G401.6 (cell line): Measurements from ENCODE around the gene ERF.

Source experiments
- FAIRE-seq: peaks from 2 replicates; lab custom pipeline; 2012; peaks lifted over from hg19 to GRCh38; lab: Jason Lieb, UNC

The ERF gene

DNA sequence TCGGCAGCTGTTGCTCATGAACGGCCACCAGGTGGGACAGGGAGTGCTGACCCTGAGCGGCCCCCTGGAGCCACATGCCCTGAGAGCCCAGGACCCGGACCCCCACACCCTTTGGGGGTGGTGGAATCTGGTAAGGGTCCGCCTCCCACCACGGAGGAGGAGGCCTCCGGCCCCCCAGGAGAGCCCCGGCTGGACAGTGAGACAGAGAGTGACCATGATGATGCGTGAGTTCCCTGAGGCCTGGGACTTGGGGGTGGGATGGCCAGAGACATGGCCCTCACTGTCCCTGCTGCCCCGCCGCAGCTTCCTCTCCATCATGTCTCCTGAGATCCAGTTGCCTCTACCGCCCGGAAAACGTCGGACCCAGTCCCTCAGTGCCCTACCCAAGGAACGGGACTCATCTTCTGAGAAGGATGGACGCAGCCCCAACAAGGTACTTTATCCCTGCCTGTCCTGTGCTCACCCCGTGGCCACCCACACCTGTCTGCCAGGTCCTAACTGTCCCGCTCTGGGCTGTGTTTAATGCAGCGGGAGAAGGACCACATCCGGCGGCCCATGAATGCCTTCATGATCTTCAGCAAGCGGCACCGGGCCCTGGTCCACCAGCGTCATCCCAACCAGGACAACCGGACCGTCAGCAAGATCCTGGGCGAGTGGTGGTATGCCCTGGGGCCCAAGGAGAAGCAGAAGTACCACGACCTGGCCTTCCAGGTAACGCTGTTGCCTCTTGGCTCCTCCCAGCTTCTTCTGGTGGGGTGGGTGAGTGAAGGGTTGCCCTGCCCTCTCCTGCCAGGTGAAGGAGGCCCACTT, 32.3 kb upstream of the ERF start:
- FAIRE-seq, result no peak

DNA sequence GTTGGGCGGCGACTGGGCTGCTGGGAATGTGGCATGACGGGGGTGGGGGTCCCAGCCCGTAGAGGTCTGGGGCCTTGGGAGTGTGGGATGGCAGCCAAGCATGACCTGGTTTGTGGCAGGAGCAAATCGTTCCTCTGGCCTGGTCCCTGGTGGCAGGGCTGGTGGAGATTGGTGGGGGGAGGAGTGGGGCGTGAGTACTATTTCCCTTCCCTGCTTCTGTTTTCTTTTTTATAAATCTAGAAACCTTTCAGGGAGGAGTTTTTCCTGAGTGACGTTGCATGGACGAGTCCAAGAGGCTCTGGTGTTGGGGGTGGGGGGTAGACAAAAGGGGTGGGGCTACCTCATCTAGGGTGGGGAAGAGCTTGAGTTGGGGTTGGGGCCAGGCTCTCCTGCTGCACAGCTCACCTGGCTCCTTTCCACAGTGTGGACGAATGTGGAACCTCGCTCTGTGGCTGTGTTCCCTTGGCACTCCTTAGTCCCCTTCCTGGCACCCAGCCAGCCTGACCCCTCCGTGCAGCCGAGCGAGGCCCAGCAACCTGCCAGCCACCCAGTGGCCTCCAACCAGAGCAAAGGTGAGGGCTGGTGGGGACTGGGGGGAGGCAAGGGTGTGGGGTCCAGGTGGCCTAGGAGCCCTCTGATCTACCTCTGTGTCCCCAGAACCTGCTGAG, 31.6 kb upstream of the ERF start:
- FAIRE-seq, result no peak

DNA sequence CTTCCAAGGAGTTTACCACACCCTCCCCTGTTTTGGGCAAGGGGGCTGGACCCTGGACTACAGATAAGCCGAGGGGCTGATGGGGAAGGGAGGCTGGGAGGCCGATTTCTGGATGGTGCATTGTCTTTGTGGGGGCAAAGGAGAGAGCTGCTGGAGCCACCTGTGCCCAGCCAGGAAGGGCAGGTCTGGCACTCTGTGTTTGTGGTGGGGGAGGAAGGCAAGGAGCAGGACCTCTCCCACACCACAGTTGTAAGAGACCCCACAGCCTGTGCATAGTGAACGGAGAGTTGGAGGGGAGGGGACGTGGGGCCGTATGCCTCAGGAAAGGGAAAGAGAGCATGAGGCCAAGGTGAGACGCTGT, 31.0 kb upstream of the ERF start:
- no peak for FAIRE-seq

DNA sequence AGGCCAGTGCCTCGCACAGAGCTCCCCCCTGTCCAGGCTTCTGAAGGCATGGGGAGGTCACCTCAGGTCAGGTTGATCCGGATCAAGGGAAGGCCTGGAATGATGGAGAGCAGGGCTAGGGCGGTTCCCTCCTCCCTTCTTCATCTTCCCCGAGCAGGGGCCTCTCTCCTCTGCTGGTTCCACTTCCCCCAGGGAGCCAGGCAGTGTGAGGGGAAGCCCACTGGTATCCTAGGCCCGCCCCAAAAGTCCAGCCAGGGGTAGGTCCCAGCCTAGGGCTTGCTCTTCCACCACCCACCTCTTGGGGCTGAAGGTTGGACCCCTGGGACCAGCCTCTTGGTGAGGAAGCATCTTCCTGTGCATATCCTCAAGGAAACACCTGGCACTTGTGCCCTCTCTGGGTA, 30.6 kb upstream of the ERF start:
- FAIRE-seq, result no peak

DNA sequence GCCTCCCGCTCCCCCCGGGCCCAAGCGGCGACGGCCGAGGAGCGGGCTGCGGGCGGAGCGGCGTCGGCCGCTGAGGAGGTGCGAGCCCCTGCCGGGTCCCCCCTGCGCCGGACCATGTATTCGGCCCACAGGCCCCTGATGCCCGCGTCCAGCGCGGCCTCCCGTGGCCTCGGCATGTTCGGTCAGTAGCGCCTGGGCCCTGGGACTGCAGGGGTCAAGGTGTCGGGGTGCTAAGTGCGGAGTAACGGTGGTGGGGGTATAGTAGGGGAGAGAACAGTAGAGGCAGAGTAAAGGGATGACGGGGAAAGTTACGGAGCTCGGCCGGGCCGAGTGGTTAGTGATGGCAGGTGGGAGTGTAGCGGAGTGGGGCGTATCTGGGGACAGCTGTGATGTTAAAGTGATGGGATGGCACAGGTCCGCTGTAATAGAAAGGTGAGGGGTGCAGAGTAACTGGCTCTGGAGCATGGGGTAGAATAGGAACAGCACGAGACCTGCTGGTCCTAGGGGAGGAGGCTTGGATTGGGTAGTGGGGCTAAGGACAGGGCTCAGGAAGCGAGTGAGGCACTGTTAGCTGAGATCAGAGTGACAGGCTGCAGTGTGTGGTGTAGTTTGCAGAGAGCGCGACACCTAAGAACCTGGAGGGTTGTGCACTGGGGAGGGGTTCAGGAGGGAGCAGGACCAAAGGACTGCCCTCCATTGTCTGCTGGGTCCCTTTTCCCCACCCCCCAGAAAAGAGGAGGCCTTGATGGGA, 29.8 kb upstream of the ERF start:
- no peak for FAIRE-seq

DNA sequence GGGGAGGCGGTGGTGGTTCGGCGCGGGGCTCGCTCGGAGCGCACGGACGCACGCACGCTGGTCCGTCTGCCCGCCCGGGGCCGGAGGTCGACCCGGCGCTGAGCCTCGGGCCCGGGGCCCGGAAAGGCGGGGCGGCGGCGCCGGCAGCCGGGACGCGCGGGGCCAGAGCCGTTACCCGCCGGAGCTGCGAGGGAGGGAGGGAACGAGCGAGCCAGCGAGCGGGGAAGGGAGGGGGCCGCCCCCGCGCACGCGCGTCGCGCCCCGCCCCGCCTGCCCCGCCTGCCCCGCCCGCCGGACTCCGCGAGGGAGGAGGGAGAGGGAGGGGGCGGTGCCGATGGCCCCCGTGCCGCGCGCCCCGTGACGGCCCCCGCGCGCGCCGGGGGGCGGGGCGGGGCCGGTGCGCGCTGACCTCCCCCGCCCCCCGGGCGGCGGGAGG, 29.2 kb upstream of the ERF start:
- no peak for FAIRE-seq

DNA sequence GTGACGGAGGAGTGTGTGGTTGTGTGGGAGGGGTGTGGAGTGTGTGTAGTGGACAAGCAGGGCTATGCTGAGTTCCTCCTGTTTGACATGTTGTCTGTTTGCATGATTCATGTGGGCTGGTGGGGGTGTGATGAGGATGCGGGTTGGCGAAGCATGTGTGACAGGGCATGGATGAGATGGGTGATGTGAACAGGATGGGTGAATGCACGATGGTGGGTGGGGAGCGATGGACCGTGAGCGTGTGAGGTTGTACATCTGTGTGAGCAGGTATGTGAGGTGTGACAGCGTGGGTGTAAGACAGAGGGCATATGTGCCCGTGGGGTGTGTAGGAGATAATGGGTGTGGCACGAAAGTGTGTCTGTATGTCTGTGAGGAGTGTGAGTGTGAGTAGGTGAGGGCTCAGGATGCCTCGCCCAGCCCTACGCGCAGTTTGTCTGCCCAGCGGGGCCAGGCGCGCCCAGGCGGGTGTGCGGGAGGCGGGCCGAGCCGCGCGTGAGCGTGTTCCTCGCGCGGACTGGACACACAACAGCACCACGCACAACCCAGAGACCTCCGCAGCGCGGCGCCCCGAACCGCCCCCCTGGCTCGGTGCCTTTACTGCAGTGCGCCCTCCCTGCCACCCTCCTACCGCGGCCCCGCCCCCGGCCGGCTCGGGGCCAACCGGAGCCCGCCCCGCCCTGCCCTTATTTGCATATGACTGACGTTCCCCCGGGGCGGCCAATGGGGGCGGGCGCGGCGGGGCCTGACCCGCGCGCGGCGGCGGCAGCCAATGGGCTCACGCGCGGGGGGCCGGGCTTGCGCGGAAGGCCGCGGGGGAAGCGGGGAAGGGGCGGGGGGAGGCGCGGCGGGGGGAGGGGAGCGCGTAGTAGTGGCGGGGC, 28.5 kb upstream of the ERF start:
- FAIRE-seq, result no peak

DNA sequence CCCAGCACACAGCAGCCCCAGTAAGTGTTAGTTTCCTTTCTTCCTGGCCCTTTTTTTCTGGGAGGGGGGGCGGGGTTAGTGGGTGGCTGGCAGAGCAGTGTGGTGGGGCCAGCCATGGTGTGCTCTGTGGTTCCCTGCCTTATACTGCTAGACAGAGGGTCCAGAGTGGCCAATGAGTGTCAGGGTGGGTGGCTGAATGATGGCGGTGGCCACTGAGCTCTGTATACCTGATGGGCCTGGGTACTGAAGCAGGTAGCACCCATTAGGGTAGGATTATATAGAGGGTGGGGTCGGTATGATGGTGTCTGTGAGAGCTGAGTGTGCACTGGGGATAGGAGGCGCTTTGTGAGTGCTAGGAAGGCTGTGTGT, 27.9 kb upstream of the ERF start:
- FAIRE-seq, result no peak

DNA sequence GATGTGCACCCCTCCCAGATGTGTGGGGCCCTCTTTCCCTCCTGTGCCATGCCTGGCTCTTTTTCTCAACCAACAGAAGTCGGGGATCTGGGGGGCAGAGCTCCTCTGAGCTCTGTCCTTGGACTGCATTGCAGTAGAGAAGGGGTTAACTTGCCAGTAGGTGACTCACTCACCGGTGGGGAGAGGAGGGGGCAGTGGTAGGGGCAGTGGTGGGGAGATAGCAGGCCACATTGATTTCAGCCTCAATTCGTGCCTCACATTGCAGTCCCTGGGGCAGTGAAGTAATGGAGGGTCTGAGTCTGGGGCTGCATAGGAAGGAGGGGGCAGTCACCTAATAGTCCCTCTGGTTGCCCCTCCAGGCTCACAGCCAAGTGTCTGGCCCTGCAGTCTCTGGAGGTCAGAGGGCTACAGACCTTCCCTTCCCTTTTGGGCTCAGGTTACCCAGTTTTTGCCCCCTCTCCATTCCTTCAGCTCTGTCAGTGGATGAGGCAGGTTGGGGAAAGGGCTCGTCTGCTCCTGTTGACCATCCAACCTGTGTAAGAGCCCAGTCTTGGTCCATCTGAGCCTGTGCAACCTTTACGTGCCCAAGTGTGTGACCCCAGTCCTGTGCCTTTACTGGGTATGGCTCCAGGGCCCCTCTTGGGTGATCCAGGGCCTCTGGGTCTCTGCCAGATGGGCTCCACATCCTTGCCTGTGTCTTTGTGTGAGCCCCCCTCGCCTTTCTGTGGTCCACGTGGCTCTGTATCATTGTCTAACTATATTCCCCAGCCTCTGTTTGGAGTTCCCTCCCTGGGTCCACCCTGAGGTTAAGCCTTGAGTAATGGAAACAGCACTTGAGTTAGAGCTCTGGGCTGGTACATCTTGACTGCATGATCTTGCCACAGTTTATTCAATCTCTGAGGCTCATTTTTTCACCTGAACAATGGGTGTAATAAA, 27.2 kb upstream of the ERF start:
- peak; percentile 42 for FAIRE-seq

DNA sequence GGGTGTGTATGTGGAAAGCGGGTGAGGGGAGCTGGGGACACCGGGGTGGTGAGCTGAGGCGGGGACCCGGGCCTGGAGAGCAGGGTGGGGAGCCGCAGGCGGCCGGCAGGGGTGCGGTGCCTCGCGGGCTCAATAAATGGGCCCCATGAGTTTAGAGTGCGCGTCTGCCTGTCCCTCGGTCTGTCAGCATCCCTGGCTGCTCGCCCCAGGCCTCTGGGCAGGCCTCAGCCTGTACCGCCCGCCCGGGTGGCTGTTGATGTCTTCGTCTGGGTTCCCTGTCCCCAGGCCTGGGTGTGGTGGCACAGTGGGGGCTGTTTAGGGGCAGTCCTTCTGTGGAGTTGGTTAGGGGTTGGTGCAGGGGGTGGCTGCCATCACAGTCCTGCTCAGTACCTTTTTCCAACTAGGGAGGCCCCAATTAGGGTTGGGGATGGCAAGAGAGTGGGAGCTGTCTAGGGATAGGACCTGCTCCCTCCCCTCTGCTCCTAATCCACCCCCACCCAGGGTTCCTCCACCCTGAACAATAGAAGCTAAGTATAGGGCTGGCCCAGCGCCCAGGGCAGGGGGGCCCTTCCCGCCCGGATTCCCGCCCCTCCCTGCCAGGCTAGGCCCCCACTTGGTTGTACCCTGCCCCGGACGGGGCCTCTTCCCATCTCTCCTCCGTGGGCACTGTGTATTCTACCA, 26.4 kb upstream of the ERF start:
- no peak for FAIRE-seq

DNA sequence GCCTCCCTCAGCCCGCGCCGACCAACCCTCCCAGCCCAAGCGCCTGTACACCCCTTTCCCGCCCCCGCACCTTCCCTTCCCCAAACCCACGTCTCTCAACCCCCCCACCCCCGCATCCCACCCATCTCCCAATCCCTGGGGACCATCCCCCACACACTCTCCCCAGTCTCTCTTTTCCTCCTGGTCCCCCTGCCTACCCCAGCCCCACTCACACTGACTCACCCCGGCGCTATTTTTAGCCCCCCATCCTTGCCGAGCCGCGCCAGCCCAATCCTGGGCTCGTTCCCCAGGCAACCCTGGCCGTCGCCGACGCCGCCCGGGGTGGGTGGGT, 25.9 kb upstream of the ERF start:
- no peak for FAIRE-seq

DNA sequence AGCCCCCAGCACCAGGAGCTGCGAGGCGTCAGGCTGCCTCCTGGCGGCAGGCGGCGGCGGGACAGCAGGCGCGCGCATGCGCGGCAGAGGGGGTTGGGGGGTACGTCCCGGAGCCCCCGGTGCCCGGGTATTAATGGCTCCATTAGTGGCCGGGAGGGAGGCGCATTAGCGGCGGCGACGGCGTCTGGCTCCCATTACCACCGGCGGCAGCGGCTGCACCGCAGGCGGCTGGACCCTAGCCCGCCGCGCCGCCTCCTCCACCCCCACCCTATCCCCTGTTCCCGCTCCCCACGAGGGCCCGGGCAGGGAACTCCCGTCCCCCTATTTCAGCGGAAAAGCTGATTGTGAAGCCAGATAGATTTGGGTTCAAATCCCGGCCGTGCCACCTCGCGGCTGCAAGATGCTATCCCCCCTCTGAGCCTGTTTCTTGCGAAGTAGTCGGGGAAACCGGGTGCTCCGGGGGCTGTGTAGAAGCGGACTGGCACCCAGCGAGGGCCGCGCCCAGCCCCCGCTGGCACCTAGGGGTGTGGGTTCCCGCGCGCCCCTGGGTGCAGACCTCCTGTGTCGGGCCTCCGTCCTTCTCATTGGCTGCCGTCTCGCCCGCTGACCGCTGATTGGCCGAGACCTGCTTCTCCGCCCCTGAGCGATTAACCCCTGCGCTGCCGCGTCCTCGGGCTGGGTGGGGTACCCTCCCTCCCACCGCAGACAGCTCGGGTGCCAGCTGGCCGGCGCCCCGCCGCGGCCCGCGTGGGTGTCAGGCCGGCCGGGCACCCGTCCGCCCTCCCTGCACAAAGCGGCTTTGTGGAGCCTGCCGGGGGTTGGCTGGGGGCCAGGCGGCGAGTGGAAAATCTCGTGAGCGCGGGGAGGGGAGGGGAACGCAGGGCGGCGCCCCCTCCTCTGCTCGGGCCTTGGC, 25.2 kb upstream of the ERF start:
- FAIRE-seq, result no peak

DNA sequence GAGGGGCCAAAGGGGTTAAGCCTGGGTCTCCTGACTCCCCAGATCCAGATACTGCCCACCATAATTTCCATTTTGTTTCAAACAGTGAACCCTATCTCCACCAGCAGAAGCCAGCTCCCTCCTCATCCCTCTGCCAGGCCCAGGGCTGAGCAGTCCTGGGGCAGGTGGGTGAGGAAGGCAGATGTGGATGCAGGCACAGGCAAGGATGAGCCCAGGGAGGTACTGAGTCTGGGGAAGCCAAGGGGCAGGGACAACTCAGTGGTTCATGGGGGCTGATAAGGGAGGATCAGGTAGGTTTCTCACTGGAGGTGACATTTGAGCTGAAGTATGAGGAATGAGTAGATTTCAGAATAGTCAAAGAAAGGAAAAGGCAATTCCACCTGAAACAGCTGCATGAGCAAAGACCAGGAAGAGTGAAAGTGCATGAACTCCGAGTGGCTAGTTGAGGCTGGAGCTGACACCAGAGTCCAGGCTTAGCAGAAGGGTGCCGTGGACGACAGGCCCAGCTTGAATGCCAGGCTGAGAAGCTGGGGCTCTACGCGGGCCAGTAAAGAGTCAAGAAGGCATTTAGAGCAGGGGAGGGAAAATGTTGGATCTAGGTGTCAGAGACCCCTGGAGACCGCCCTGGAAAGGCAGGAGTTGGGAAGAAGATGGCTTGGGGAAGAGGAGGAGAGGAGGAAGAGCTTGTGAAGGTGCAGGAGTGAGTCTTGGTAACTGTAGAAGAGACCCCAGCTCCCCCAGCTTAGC, 24.4 kb upstream of the ERF start:
- no peak for FAIRE-seq

DNA sequence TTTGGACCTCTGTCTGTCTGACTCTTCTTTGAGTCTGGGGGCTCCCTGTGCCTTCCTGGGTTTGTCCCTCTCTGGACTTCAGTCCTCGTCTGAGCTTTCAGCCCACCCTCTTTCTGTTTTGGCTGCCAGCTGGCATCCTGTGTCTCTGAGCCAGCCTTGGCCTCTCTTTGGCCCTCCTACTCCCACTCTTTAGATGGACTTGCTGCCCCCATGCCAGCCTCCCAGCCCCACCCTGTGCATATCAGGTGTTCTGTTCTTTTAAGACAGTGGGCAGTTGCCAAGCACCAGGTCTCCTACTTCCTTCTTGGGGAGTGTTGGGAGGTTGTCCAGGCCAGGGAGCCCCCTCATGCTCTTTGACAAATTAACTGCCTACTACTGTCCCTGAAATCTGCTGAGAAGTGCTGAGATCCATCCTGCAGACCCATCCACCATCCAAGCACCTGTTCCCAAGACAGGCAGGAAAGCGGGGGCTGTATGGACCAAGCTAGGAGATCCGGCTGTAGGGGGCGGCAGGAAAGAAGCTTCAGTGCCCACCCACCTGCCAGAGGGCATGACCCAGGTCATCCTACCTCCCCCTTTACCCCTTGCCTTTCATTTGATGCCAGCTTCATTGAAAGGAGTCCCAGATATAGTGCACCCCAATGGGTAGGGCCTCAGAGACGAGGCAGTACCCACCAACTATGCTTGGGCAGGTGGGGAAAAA, 23.7 kb upstream of the ERF start:
- FAIRE-seq, result no peak

DNA sequence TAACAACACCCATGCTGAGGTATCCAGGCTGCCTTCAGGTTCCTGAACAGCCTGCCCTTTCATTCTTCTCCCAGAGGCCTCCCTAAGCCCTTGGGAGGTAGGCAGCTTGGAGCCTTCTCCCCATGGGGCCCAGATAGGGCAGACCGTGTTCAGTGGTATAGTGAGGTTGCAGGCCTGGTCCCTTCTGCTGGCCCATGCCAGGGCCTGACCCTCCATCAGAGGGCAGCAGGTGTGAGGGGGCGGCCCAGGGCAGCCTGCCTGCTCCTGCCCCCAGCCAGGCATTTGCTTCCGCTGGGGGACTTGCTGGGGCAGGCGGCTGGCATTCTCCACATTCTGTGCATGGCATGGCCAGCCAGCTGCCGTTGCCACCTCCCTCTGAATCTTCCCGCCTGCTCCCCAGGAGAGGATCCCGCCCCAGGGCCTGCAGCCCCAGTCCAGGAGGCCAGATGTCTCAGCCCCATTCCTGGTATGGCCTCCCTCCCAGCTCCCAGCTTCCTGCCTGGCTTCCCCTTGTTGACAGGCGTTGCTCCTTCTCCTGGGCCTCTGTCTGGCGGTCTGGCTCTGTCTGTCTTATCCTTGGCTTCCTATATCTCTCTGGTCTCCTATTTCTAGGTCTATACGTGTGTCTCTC, 23.0 kb upstream of the ERF start:
- FAIRE-seq, result no peak

DNA sequence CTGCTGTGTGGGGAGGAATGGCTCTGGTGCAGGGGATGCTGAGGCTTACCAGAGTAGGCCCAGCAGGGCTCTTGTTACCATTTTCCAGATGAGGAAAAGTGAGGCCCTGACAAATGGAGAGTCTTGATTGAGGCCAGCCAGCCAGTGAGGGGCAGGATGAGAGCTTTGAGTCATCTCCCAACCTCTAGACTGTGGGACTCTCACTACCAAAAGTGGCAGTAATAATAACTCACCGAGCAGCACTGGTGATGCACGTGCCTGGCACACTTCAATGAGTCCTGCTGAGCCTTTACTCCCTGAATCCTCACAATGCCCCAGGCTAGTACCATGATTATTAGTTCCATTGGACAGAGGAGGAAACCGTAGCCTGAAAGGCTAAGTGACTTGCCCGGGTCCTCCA, 21.9 kb upstream of the ERF start:
- FAIRE-seq, result no peak

DNA sequence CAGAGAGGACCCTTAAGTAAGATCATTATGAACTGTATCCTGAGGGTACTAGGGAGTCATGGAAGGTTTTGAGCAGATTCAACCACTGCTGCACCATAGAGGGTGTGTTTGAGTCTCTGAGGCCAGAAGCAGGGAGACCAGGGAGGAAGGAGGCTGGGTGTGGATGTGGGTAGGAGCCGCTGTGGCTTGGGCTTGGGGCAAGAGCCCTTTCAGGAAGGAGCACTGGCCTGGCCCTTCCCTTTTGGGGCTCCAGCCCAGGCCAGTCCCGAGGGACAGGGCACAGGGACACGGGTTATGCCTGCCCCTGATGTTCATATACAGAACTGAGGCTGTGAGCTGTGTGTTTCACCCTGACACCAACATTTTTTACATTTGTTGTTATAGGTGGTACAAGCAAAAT, 21.4 kb upstream of the ERF start:
- no peak for FAIRE-seq

DNA sequence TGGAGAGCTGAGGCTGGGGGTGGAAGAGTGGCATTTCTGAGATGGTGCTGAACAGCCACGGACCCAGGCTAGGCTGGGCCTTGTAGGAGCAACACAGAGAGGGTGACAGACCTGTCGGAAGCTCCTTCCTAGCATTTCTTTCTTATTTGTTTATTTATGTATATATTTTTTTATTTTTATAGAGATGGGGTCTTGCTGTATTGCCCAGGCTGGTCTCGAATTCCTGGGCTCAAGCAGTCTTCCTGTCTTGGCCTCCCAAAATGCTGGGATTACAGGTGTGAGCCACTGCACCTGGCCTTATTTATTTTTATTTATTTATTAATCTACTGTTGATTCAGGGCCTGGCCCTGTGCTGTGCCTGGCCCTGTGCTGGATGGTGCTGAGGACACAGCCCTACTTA, 20.6 kb upstream of the ERF start:
- no peak for FAIRE-seq
